ENCODE results near the gene IL34.
"Not testable (repeated sequence)": the region's sequence is repeated elsewhere in the genome, so short reads cannot be mapped to it uniquely, and the experiment has no call there.

IL34 gene

GRCh38 chr16:70612931-70613330 lies 33.4 kb upstream of the IL34 start:
- H2AFZ ChIP-seq (ENCODE audit: low read depth, low read length), result no peak overlapping the region
- H3K4me2 ChIP-seq (ENCODE audit: low read length), result no peak overlapping the region
- no peaks in the 10 kb centered on the region for H3K79me2 ChIP-seq (ENCODE audit: low read length)
- H3K36me3 ChIP-seq (replicated peaks; ENCODE audit: low read depth, low read length), result no peaks in the 10 kb centered on the region
- H3K4me1 ChIP-seq (ENCODE audit: low read length), result no peaks in the 10 kb centered on the region
- TF ChIP-seq EZH2phosphoT487 (IDR thresholded peaks at IDR 0.05; ENCODE audit: low read depth), result no peak
- TF ChIP-seq, protein P1, sequence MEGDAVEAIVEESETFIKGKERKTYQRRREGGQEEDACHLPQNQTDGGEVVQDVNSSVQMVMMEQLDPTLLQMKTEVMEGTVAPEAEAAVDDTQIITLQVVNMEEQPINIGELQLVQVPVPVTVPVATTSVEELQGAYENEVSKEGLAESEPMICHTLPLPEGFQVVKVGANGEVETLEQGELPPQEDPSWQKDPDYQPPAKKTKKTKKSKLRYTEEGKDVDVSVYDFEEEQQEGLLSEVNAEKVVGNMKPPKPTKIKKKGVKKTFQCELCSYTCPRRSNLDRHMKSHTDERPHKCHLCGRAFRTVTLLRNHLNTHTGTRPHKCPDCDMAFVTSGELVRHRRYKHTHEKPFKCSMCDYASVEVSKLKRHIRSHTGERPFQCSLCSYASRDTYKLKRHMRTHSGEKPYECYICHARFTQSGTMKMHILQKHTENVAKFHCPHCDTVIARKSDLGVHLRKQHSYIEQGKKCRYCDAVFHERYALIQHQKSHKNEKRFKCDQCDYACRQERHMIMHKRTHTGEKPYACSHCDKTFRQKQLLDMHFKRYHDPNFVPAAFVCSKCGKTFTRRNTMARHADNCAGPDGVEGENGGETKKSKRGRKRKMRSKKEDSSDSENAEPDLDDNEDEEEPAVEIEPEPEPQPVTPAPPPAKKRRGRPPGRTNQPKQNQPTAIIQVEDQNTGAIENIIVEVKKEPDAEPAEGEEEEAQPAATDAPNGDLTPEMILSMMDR (IDR thresholded peaks at IDR 0.05; ENCODE audit: low read depth, low read length), result no peak
- H3K9me3 ChIP-seq (ENCODE audit: insufficient read depth, low read length), result no peaks in the 10 kb centered on the region
- H3K9ac ChIP-seq (ENCODE audit: low read length), result no peak overlapping the region
- no peaks in the 10 kb centered on the region for H4K20me1 ChIP-seq (ENCODE audit: insufficient read depth, low read length)
- H3K4me3 ChIP-seq (ENCODE audit: low read length), result no peak overlapping the region
- H3K27ac ChIP-seq (ENCODE audit: low read length), result no peak overlapping the region
- no peaks in the 10 kb centered on the region for H3K27me3 ChIP-seq (ENCODE audit: low read depth, low read length)

DNA sequence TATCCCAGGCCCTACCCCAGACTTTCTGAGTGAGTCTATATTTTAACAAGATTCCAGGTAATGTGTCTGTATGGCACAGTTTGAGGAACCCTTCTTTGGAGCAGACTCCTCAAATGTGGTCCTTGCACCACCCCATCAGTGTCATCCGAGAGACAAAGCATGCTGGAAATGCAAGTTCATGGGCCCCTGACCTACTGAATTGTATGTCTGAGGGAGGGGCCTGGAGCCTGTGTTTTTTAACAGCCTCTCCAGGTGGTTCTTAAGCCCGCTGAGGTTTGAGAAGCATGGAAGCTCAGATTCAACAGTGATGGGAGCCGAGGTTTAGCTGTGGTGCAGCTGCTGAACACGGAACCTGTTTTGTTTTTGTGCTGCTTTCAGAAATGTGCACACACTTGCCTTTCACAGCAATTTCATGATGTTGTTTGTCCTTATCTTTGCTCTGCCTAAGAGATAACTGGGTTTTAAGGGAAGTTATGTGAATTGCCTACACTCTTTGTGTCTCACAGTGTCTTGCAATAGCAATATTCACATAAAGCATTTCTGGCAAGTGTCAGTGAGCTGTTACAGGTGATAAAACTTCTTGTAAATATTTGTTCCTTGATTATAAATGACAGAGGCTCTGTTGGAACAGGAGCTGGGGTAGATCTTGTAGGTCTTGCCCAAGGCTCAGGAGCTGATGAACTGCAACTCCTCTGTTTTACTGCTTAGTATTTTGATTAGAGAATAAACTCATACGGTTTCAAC lies 32.0 kb upstream of the IL34 start:
- no peak for TF ChIP-seq EZH2phosphoT487 (IDR thresholded peaks at IDR 0.05; ENCODE audit: low read depth)
- TF ChIP-seq, protein P1 (IDR thresholded peaks at IDR 0.05; ENCODE audit: low read depth, low read length), result no peak
- Histone ChIP-seq H3K27me3 (ENCODE audit: low read depth, low read length) (no peaks in the 10 kb centered on the region), H3K9ac (ENCODE audit: low read length) (no peak overlapping the region), H3K4me2 (ENCODE audit: low read length) (no peak overlapping the region), H3K79me2 (ENCODE audit: low read length) (no peaks in the 10 kb centered on the region), H3K9me3 (ENCODE audit: insufficient read depth, low read length) (no peaks in the 10 kb centered on the region), H3K36me3 (replicated peaks; ENCODE audit: low read depth, low read length) (no peaks in the 10 kb centered on the region), H3K27ac (ENCODE audit: low read length) (no peak overlapping the region), H3K4me3 (ENCODE audit: low read length) (no peak overlapping the region), H3K4me1 (ENCODE audit: low read length) (no peaks in the 10 kb centered on the region), H2AFZ (ENCODE audit: low read depth, low read length) (no peak overlapping the region), H4K20me1 (ENCODE audit: insufficient read depth, low read length) (no peaks in the 10 kb centered on the region)

- no peaks in the 10 kb centered on the region for H3K79me2 ChIP-seq (ENCODE audit: low read length)
- H2AFZ ChIP-seq (ENCODE audit: low read depth, low read length), result no peak overlapping the region
- no peak overlapping the region for H3K4me2 ChIP-seq (ENCODE audit: low read length)
- no peaks in the 10 kb centered on the region for H3K9me3 ChIP-seq (ENCODE audit: insufficient read depth, low read length)
- H3K9ac ChIP-seq (ENCODE audit: low read length), result no peak overlapping the region
- H3K27me3 ChIP-seq (ENCODE audit: low read depth, low read length), result no peaks in the 10 kb centered on the region
- H3K4me3 ChIP-seq (ENCODE audit: low read length), result no peak overlapping the region
- no peaks in the 10 kb centered on the region for H4K20me1 ChIP-seq (ENCODE audit: insufficient read depth, low read length)
- no peak overlapping the region for H3K27ac ChIP-seq (ENCODE audit: low read length)
- no peaks in the 10 kb centered on the region for H3K4me1 ChIP-seq (ENCODE audit: low read length)
- H3K36me3 ChIP-seq (replicated peaks; ENCODE audit: low read depth, low read length), result no peaks in the 10 kb centered on the region
- TF ChIP-seq, protein P1 (IDR thresholded peaks at IDR 0.05; ENCODE audit: low read depth, low read length), result no peak
- no peak for TF ChIP-seq EZH2phosphoT487 (IDR thresholded peaks at IDR 0.05; ENCODE audit: low read depth)
Measured at GRCh38 chr16:70615945-70616344, 30.4 kb upstream of the IL34 start.

DNA sequence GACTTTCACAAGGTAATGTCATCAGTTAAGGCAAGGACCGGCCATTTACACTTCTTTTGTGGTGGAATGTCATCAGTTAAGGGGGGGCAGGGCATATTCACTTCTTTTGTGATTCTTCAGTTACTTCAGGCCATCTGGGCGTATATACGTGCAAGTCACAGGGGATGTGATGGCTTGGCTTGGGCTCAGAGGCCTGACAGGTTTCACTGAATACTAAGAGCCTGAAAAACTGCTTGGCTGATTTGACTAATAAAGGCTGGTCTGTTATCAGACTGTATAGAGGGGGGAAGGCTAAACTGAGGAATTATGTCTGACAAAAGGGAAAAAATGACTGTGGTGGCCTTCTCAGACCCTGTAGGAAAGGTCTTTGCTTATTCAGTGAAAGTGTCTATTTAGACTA lies 24.5 kb upstream of the IL34 start:
- not testable (repeated sequence) for H3K79me2 ChIP-seq (ENCODE audit: low read length); H4K20me1 ChIP-seq (ENCODE audit: insufficient read depth, low read length); H3K9me3 ChIP-seq (ENCODE audit: insufficient read depth, low read length); H3K4me1 ChIP-seq (ENCODE audit: low read length); H3K9ac ChIP-seq (ENCODE audit: low read length); H3K27me3 ChIP-seq (ENCODE audit: low read depth, low read length); H2AFZ ChIP-seq (ENCODE audit: low read depth, low read length); H3K4me3 ChIP-seq (ENCODE audit: low read length); H3K36me3 ChIP-seq (replicated peaks; ENCODE audit: low read depth, low read length); H3K27ac ChIP-seq (ENCODE audit: low read length); H3K4me2 ChIP-seq (ENCODE audit: low read length)
